Heart right ventricle (tissue), 16 donors: ENCODE data around the gene CYBA. TPM values are rescaled to one million over a fixed set of nuclear protein-coding genes. Genes with fewer than 3 reads are reported as not detected.

Experiments used
- ATAC-seq, 8 donors: fragments of 200-7000 bp; cut with Tn5 transposase; one replicate each; pipeline ENCODE4 v1.9.1; 2020; ENCODE audit warnings: mild to moderate bottlenecking in 8 of 8, moderate library complexity in 8 of 8, moderate number of reproducible peaks in 1 of 8
- DNase-seq, 2 donors: peaks; one replicate each; pipeline ENCODE4 v3.0.0-alpha.2; 2020
- H3K27ac ChIP-seq, 10 donors: fragments of 200-600 bp; sonication (generic) in 2 of 10; one replicate each; pipeline versions ENCODE4 v1.5.0 to v1.8.0; 2020 to 2022; ENCODE audit warnings: mild to moderate bottlenecking in 3 of 10
- H3K27me3 ChIP-seq, 7 donors: fragments of 200-600 bp; one replicate each; pipeline ENCODE4 v1.8.0; 2021 to 2022; ENCODE audit warnings: mild to moderate bottlenecking in 2 of 7
- H3K36me3 ChIP-seq, 9 donors: fragments of 200-600 bp; sonication (generic) in 1 of 9; one replicate each; pipeline versions ENCODE4 v1.5.0 to v1.8.0; 2020 to 2022; ENCODE audit warnings: mild to moderate bottlenecking in 2 of 9
- H3K4me1 ChIP-seq, 9 donors: fragments of 200-600 bp; sonication (generic) in 1 of 9; one replicate each; pipeline versions ENCODE4 v1.5.0 to v1.8.0; 2020 to 2022; ENCODE audit warnings: mild to moderate bottlenecking in 4 of 9
- H3K4me3 ChIP-seq, 10 donors: fragments of 200-600 bp; sonication (generic) in 2 of 10; one replicate each; pipeline versions ENCODE4 v1.5.0 to v1.8.0; 2020 to 2022; ENCODE audit warnings: mild to moderate bottlenecking in 7 of 10, moderate library complexity in 2 of 10
- H3K9me3 ChIP-seq, 11 donors: fragments of 200-600 bp in 10 of 11; sonication (generic) in 2 of 11; one replicate each; pipeline versions ENCODE4 v1.5.0 to v1.8.0; 2013 to 2022; ENCODE audit warnings: mild to moderate bottlenecking in 2 of 11, control low read depth in 1 of 11, moderate library complexity in 1 of 11
- WGBS, 2 donors: extraction: QIAGEN DNeasy Blood & Tissue Kit; methylation state at CpG; one replicate each; pipeline ENCODE4 v1.1.7; 2013; ENCODE audit warnings: inconsistent platforms in 1 of 2; 5-methylcytosine and 5-hydroxymethylcytosine counted together
- intact Hi-C, 10 donors: fragments of 100-400 bp; cut with DNase I; formaldehyde crosslinking; loops; one replicate each; pipeline versions ENCODE4 v1.11.1 to v1.14.2; 2022
- polyA plus RNA-seq, 2 donors: library from polyadenylated mRNA; stranded (reverse); fragments of 200-250 nt; gene quantifications; one replicate each; pipeline ENCODE4 v1.2.3, GENCODE V29; 2013
- total RNA-seq, 10 donors: library from RNA; stranded (reverse); fragmentation: NEBNext Ultra II Directional in 3 of 10; extraction: Animal tissue kit (Norgen Biotek cat#: 25700) in 3 of 10; gene quantifications; one replicate each; pipeline versions ENCODE4 v1.2.1 to v1.2.4, GENCODE V29; 2021 to 2023
- TF ChIP-seq, protein P1 (sequence below), 9 donors: fragments of 200-600 bp; sonication (generic) in 2 of 9; IDR thresholded peaks; one replicate each; pipeline versions ENCODE4 v1.5.0 to v1.8.0; 2021 to 2022; ENCODE audit warnings: antibody characterized with exemption in 9 of 9, mild to moderate bottlenecking in 5 of 9, moderate library complexity in 1 of 9
- donor health status: Arrhythmogenic right ventricular cardiomyopathy.
- donor health status: ischemic (EF 13 %, LVEDD 7.1; RV severe dilation, severe dysfunction).
- donor health status: healthy with polysubstance abuse.
- donor health status: DM: no; HTN: yes; CAD: no.
- donor health status: DM: no; HTN: no; CAD: no.
- donor health status: ischemic (EF 25% LVEDD 6.9; RV normal size, moderate dysfunction).
- donor health status: ischemic (EF 25% LVEDD 5.7; RV mildly dilated, moderate dysfunction).
- donor health status: healthy.
- donor health status: DM: yes; HTN: yes; CAD: no.
- donor health status: Ischemic cardiomyopathy.
- donor health status: ischemic (EF 35%, LVEDD 5.7; RV mildly dilated, moderate dysfunction).
- donor health status: nonischemic (EF 11% LVEDD 7.7; RV severe dilation, severe dysfunction).
- donor health status: DM: yes; HTN: yes; CAD: no.
- donor health status: PGD.
- donor health status: ischemic (EF 29% LVEDD 5.4; RV normal size, mild dysfunction).
- donor health status: nonischemic (EF 23%, LVEDD 6.1; RV moderate dilation, normal function).

The CYBA gene
- total and polyA plus RNA-seq, 12 donors: 13.0 to 117 (median 33.6) TPM

DNA sequence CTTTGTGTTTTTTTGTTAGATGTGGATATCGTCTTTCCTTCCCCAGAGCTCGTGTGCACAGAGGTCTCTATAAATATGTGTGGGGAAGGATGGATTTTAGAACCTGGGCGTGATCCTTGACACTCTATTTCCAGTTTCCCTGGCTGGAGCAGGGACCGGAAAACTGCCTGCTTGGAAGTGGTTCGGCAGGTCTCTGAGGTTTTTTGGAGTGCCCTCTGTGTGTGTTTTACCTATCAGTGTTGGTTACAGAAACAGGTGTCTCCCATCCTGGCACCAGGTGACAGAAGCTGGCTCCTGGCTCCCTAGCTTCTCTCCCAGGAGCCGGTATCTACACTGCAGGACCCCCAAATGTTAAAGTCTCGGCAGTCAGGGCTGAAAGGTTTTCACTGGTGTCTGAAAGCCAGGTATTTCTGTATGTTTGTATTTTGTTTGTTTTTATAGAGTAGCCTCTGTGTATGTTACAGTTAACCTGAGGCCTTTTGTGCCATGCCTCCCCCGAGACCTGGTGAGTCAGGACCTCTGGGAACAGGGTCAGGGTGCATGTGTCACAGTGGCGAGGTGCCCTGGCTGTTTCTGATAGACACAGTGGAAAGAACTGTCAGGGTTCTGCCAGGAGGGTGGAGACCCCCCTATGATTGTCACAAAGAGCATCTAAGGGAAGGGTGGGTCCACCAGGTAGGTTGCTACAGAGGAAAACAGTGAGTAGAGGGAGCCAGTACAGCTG is 49.4 kb downstream of the CYBA start:
- ATAC-seq (no peak), DNase-seq (no peak)
- TF ChIP-seq, protein P1, sequence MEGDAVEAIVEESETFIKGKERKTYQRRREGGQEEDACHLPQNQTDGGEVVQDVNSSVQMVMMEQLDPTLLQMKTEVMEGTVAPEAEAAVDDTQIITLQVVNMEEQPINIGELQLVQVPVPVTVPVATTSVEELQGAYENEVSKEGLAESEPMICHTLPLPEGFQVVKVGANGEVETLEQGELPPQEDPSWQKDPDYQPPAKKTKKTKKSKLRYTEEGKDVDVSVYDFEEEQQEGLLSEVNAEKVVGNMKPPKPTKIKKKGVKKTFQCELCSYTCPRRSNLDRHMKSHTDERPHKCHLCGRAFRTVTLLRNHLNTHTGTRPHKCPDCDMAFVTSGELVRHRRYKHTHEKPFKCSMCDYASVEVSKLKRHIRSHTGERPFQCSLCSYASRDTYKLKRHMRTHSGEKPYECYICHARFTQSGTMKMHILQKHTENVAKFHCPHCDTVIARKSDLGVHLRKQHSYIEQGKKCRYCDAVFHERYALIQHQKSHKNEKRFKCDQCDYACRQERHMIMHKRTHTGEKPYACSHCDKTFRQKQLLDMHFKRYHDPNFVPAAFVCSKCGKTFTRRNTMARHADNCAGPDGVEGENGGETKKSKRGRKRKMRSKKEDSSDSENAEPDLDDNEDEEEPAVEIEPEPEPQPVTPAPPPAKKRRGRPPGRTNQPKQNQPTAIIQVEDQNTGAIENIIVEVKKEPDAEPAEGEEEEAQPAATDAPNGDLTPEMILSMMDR (IDR thresholded peaks at IDR 0.05): no peak
- Histone ChIP-seq H3K36me3 (peaks cover 0 to 83% (median 24%) of the 10 kb centered on the region in 9 donors), H3K4me3 (no peak overlapping the region), H3K27ac (peak overlapping the region in 1 of 10 donors; percentile 87), H3K27me3 (no peaks in the 10 kb centered on the region), H3K4me1 (peaks cover 5 to 48% (median 24%) of the 10 kb centered on the region in 9 donors), H3K9me3 (no peaks in the 10 kb centered on the region)
- intact Hi-C loops: no loop called here
- WGBS, 2 donors: 92 to 93% methylated on average over 9 of the region's 9 CpGs

DNA sequence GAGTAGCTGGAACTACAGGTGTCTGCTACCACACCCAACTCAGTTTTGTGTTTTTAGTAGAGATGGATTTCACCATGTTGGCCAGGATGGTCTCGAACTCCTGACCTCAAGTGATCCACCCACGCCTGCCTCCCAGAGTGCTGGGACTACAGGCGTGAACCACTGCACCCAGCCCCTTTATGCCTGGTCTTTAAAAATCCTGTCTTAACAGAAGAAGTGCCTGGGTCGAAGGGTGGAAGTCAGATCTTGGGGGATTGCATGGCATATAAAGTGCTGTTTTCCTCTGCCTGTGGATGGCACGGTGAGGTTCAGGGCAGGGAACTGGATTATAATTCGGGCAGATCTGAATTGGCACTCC is 50.3 kb downstream of the CYBA start:
- no peaks in the 10 kb centered on the region for H3K9me3 ChIP-seq
- DNase-seq: no peak
- peaks cover 5 to 57% (median 26%) of the 10 kb centered on the region in 9 donors for H3K4me1 ChIP-seq
- H3K4me3 ChIP-seq: no peak overlapping the region
- intact Hi-C loops: no loop called here
- H3K27ac ChIP-seq: peak overlapping the region; percentile 62 to 89 (median 82)
- 94 to 96% methylated on average over 6 of the region's 6 CpGs for WGBS, 2 donors
- H3K36me3 ChIP-seq: peaks cover 0 to 75% (median 24%) of the 10 kb centered on the region in 9 donors
- TF ChIP-seq, protein P1 (IDR thresholded peaks at IDR 0.05): no peak
- no peaks in the 10 kb centered on the region for H3K27me3 ChIP-seq
- no peak for ATAC-seq

DNA sequence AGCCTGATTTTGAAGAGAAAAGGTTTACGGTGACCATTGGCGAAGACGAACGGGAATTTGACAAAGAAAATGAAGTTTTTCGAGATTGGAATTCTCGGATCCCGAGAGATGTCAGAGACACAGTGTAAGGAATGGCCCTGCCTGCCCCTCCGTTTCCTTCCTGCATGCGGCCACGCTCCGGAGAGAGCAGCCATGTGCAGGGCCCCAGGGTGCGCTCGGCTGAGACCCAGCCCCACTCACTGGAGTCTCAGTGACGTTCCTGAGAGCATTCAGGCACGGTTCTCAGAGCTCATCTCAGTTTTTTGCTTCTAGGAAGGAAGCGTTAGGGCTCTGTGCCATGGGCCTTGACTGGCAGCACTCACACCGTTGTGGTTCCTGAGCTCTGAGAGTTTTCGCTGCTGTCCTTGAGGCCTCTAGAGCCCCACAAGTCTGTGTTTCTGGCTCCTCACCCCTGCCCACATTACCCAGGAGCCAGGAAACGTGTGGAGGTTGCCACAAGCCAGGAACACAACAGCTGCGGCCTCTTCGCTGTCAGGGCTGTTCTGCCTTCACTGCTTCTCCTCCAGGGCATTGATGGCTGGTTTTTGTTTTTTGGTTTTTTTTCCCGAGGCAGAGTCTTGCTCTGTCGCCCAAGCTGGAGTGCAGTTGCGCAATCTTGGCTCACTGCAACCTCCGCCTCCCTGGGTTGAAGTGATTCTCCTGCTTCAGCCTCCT is 50.9 kb downstream of the CYBA start:
- WGBS, 2 donors: 76 to 77% methylated on average over 25 of the region's 25 CpGs
- intact Hi-C loops: loop anchor here in 1 of 10 donors (10.0 kb wide), 1 partner anchor 65 kb away; the partner anchor contains the start of gene MVD
- ATAC-seq (peak in 4 of 8 donors; percentile 16 to 68 (median 48)), DNase-seq (no peak)
- Histone ChIP-seq H3K9me3 (no peaks in the 10 kb centered on the region), H3K4me3 (peak overlapping the region in 1 of 10 donors; percentile 12), H3K27me3 (no peaks in the 10 kb centered on the region), H3K4me1 (peaks cover 5 to 58% (median 30%) of the 10 kb centered on the region in 9 donors), H3K36me3 (peaks cover 0 to 70% (median 24%) of the 10 kb centered on the region in 9 donors), H3K27ac (peak overlapping the region; percentile 62 to 89 (median 82))
- TF ChIP-seq, protein P1 (IDR thresholded peaks at IDR 0.05): no peak

DNA sequence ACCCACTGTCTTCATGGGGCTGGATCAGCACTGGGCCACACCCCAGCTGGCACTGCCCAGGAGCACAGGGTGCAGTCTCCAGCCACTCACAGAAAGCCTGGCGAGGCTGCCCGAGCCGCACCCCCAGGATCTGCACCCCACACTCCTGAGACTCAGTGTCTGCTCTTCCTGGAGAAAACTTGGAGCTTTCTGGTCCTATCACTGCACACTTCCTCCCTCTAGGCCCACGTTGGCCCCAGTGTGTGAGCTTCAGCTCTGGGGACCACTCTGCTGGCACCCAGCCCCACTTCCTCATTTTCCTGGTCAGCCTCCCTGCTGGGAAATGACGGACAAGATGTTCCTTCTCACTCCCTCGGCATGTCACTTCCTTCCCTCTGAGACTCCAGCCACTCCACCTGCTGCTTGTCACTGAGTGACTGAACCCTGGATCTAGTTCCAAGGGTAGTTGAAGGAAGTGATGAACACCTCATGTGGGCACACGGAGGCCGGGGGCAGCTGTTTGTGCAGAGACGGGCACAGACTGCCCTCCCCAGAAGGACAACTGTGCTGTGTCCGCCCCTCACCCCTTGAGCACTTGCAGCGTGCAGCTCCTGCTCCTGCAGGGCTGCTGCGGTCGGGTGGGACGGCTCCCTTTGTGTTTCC is 51.6 kb downstream of the CYBA start:
- DNase-seq (peak; percentile 83 to 89), ATAC-seq (peak; percentile 84 to 95 (median 88))
- Histone ChIP-seq H3K4me3 (peak overlapping the region in 1 of 10 donors; percentile 12), H3K9me3 (no peaks in the 10 kb centered on the region), H3K27ac (peak overlapping the region; percentile 62 to 89 (median 82)), H3K27me3 (no peaks in the 10 kb centered on the region), H3K4me1 (peaks cover 5 to 63% (median 37%) of the 10 kb centered on the region in 9 donors), H3K36me3 (peaks cover 0 to 62% (median 24%) of the 10 kb centered on the region in 9 donors)
- TF ChIP-seq, protein P1 (IDR thresholded peaks at IDR 0.05): no peak
- intact Hi-C loops: loop anchor here in 1 of 10 donors (10.0 kb wide), 1 partner anchor 66 kb away; the partner anchor contains the start of gene MVD
- 54 to 64% methylated on average over 14 of the region's 14 CpGs for WGBS, 2 donors
